OCI-M2 (cell line): Measurements from ENCODE around the gene SPATC1L.
"Not testable (repeated sequence)": the region's sequence is repeated elsewhere in the genome, so short reads cannot be mapped to it uniquely, and the experiment has no call there.

ENCODE experiments used
- DNase-seq: peaks from one replicate; lab custom pipeline; 2025; ENCODE audit not compliant: unreplicated experiment; lab: John Stamatoyannopoulos, UW

Gene SPATC1L

DNA sequence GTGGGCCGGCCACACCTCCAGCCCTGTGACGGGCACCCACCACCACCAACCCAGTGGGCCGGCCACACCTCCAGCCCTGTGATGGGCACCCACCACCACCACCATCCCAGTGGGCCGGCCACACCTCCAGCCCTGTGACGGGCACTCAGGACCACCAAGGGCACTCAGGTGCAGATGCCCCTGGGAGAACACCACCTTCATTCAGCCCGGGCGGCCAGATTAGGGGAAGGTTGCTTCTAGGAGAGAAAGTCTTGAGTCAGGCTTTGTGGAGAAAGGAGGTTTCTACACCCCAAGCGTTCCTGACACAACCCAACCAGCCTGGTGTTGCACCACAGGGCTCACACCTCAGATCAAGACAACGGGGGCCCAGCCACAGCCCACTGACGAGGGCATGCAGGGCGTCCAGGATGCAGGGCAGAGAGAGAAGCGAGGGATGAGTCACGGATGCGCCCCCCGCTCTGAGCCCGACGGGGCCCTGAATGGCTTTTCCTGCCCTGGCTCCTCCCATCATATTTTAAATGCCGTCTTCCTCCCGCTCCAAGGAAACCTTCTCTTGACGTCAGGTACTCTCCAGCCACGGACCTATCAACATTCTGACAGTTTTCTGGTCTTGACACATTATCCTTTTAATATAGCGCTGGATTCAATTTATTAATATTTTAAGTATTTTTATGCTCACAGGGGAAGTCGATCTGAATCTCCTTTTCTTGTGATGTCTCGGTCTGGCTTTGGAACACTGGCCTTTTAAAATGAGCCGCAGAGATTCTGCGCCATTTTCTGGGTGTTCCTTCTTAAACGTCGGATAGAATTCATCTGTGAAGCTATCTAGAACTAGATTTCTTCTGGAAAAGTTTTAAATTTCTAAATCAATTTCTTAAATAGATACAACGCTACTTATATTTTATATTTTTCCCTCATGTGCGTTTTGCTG is 631 bp upstream of the SPATC1L start:
- DNase-seq: peak; percentile 98

- not testable (repeated sequence) for DNase-seq
Measured at GRCh38 chr21:46183337-46183909, 836 bp downstream of the SPATC1L start.

GRCh38 chr21:46182548-46183336 is 1.5 kb downstream of the SPATC1L start:
- DNase-seq: no peak

GRCh38 chr21:46181953-46182547 is 2.2 kb downstream of the SPATC1L start:
- DNase-seq: no peak

DNA sequence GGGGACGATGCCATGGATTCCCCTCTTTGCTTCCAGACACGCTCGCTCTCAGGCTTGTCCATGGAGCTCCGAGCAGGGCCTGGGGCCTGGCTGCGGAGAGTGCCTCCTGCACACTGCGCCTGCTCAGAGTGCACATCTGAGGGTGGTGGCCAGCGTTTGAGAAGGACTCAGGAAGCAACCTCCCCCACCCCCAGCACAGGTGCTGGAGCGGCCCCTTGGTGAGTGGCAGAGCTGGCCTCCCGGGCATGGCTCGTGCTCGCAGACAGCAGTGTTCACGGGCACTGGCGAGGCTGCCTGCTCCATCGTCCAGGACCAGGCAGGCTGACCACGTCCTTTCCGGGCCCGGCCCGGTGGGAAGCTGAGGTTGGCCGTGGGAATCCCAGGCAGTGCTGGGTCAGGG is 2.8 kb downstream of the SPATC1L start:
- no peak for DNase-seq

- DNase-seq: no peak
Measured at GRCh38 chr21:46180778-46181391, 3.4 kb downstream of the SPATC1L start.

- no peak for DNase-seq
Measured at GRCh38 chr21:46180079-46180722, 4.1 kb downstream of the SPATC1L start.

- DNase-seq: no peak
Measured at GRCh38 chr21:46179708-46180078, 4.6 kb downstream of the SPATC1L start.

- no peak for DNase-seq
Measured at GRCh38 chr21:46178961-46179360, 5.3 kb downstream of the SPATC1L start.

GRCh38 chr21:46176443-46177129 is 7.7 kb downstream of the SPATC1L start:
- not testable (repeated sequence) for DNase-seq

GRCh38 chr21:46173573-46173972 is 10.7 kb downstream of the SPATC1L start:
- DNase-seq: no peak

DNA sequence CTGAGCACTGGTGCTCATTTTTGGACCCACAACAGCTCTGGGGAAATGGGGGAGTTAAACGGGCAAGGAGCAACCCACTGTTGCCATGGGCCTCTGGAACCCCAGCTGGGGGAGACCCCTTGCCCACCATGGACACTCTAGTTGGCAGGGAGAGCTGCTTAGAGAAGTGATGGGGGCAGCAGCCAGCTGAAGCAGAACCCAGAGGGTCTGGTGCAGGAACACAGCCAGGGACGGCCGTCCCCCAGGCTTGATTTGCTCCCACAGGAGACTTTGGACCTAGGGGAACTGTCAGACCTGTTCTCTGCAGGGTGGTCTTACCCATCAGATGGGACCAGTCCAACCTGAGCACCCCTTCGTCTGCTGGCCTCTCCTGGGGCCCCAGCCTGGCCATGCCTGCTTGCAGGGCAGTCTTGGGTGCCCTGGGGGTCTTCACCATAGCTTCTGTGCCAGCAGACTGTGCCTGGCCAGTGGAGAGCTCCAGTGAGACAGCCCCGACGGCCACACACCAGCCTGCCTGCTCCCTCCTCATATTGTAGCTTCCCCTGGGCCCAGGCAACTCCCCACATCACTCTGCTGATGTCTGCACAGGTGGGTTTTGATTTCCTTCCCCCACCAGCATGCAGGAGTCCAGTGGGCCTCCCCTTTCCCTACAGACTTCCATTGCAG is 11.3 kb downstream of the SPATC1L start:
- no peak for DNase-seq

DNA sequence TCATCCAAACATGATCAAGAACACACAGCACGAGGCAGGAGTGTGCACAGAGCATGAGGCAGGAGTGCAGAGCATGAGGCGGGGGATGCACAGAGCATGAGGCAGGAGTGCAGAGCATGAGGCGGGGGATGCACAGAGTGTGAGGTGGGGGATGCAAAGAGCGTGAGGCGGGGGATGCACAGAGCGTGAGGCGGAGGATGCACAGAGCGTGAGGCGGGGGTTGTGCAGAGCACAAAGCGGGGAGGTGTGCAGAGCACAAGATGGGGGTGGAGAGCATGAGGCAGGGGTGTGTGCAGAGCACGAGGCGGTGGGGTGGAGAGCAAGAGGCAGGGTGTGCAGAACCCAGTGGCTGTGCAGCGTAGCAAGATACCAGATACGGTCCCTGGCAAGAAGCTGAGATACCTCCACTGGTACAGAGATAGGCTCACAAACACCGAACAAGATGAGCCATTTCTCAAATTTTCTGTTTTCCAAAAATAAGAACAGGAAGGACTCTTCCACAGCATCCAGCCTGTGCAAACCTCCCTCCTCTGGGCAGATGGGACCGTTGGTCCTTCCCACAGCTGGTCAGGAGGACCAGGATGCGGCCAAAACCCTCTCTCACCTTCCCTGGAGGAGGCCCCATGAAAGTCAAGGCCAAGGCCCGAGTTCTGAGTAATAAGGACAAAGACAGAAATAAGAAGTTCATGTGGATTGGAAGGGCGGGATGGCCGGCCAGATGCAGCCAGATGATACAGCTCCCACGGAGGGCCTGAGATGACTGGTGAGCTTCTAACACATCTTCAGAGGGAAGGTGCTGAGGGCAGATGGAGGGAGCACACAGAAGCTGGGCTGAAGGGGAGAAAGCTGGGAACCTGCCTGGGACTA is 12.0 kb downstream of the SPATC1L start:
- DNase-seq: no peak

- no peak for DNase-seq
Measured at GRCh38 chr21:46171585-46171984, 12.7 kb downstream of the SPATC1L start.

- not testable (repeated sequence) for DNase-seq
Measured at GRCh38 chr21:46170436-46171193, 13.6 kb downstream of the SPATC1L start.

DNA sequence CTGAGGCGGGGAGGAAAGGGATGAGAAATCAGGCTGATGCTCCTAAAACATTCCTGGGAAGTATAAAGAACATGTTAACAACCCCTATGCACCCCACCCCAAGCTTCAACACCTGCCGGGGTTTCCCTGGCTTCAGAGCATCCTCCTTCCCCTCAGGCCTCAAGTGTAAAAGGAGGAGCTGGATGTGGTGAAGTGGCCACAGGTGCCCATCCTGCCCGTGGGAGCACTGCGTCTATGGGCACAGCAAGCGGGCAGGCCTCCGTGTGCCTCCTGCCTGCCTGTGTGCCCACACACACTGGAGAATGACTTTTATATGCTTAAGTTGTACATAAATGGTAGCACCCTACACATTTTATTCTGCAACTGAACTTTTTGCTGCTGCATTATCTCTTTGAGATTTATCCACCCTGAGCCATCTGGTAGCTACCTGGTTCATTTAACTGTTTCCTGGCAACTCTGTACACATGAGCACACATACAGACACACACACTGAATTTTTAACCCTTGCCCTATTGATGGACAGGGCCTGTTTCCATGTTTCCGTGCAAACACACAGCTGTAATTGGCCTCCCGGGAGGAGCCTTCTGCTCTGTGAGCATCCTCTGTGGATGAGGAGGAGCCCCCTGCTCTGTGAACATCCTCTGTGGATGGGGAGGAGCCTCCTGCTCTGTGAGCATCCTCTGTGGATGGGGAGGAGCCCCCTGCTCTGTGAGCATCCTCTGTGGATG is 15.4 kb downstream of the SPATC1L start:
- DNase-seq: no peak

GRCh38 chr21:46168238-46168637 is 16.0 kb downstream of the SPATC1L start:
- no peak for DNase-seq
